GM21825 (cell line): Measurements from ENCODE around the gene WHAMM.

Experiments
- ATAC-seq: cut with Tn5 transposase; IDR thresholded peaks from one replicate; pipeline ENCODE4 v1.9.1; 2021; ENCODE audit warnings: mild to moderate bottlenecking, moderate library complexity; ENCODE audit not compliant: unreplicated experiment

Gene WHAMM

GRCh38 chr15:82833362-82833682, 23.9 kb downstream of the WHAMM start:
- ATAC-seq, result no peak

GRCh38 chr15:82835391-82835917, 26.0 kb downstream of the WHAMM start:
- no peak for ATAC-seq

GRCh38 chr15:82838096-82838735, 28.8 kb downstream of the WHAMM start:
- no peak for ATAC-seq

GRCh38 chr15:82839136-82839535, 29.7 kb downstream of the WHAMM start:
- ATAC-seq, result no peak

- no peak for ATAC-seq
Measured at GRCh38 chr15:82840166-82840565, 30.7 kb downstream of the WHAMM start.

GRCh38 chr15:82843566-82843965, 34.1 kb downstream of the WHAMM start:
- ATAC-seq, result no peak

GRCh38 chr15:82845686-82846085, 36.3 kb downstream of the WHAMM start:
- ATAC-seq, result no peak

GRCh38 chr15:82846621-82847020, 37.2 kb downstream of the WHAMM start:
- no peak for ATAC-seq

- ATAC-seq, result no peak
Measured at GRCh38 chr15:82847703-82848102, 38.3 kb downstream of the WHAMM start.

- no peak for ATAC-seq
Measured at GRCh38 chr15:82848241-82848993, 39.0 kb downstream of the WHAMM start.

- no peak for ATAC-seq
Measured at GRCh38 chr15:82849556-82850512, 40.4 kb downstream of the WHAMM start.

GRCh38 chr15:82850731-82851130, 41.3 kb downstream of the WHAMM start:
- ATAC-seq, result no peak

- no peak for ATAC-seq
Measured at GRCh38 chr15:82851306-82851850, 42.0 kb downstream of the WHAMM start.

GRCh38 chr15:82851981-82852511, 42.6 kb downstream of the WHAMM start:
- ATAC-seq, result no peak

- no peak for ATAC-seq
Measured at GRCh38 chr15:82852941-82853561, 43.6 kb downstream of the WHAMM start.

- no peak for ATAC-seq
Measured at GRCh38 chr15:82854554-82854953, 45.1 kb downstream of the WHAMM start.

- ATAC-seq, result no peak
Measured at GRCh38 chr15:82855286-82856100, 46.1 kb downstream of the WHAMM start.

GRCh38 chr15:82856397-82857170, 47.2 kb downstream of the WHAMM start:
- ATAC-seq, result no peak

GRCh38 chr15:82858932-82859331, 49.5 kb downstream of the WHAMM start:
- no peak for ATAC-seq
